ENCODE results near the gene GPC6.

- TF ChIP-seq CTCF (conservative IDR thresholded peaks at IDR 0.05): no peak
- no peak for TF ChIP-seq ZFX (IDR thresholded peaks at IDR 0.05)
These were observed 70.0 kb downstream of the GPC6 start for GRCh38 chr13:93296584-93296983.
